ENCODE data around the gene JAZF1.

Gene JAZF1

GRCh38 chr7:27846388-27846787 is 334.2 kb downstream of the JAZF1 start:
- no peak for DNase-seq
- peaks cover 15 to 19% of the 10 kb centered on the region in 2 donors for H3K36me3 Mint-ChIP-seq
- H3K27ac Mint-ChIP-seq, result no peak overlapping the region
- H3K4me1 Mint-ChIP-seq, result peaks cover 0 to 2% of the 10 kb centered on the region in 2 donors
- H3K4me3 Mint-ChIP-seq, result no peak overlapping the region
- ATAC-seq (replicated peaks), result no peak
- no peaks in the 10 kb centered on the region for H3K9me3 Mint-ChIP-seq
- no peaks in the 10 kb centered on the region for H3K27me3 Mint-ChIP-seq

GRCh38 chr7:27843584-27844305 is 336.9 kb downstream of the JAZF1 start:
- H3K27ac Mint-ChIP-seq, result no peak overlapping the region
- DNase-seq, result no peak

GRCh38 chr7:27842851-27843250 is 337.7 kb downstream of the JAZF1 start:
- DNase-seq (no peak), ATAC-seq (replicated peaks) (no peak)
- Mint-ChIP-seq H3K4me3 (no peak overlapping the region), H3K9me3 (no peaks in the 10 kb centered on the region), H3K4me1 (peaks cover 0 to 3% of the 10 kb centered on the region in 2 donors), H3K36me3 (peaks cover 25 to 37% of the 10 kb centered on the region in 2 donors), H3K27ac (peak overlapping the region; percentile 42), H3K27me3 (no peaks in the 10 kb centered on the region)

More at GRCh38 chr7:27843584-27844305, 336.9 kb downstream of the JAZF1 start:
- H3K4me1 Mint-ChIP-seq, result peaks cover 0 to 3% of the 10 kb centered on the region in 2 donors
- ATAC-seq (replicated peaks), result no peak
- H3K27me3 Mint-ChIP-seq, result no peaks in the 10 kb centered on the region
- no peaks in the 10 kb centered on the region for H3K9me3 Mint-ChIP-seq
- no peak overlapping the region for H3K4me3 Mint-ChIP-seq
- H3K36me3 Mint-ChIP-seq, result peaks cover 21 to 31% of the 10 kb centered on the region in 2 donors

GRCh38 chr7:27842094-27842692 is 338.4 kb downstream of the JAZF1 start:
- DNase-seq, result no peak
- Mint-ChIP-seq H3K9me3 (no peaks in the 10 kb centered on the region), H3K36me3 (peaks cover 24 to 39% of the 10 kb centered on the region in 2 donors), H3K4me3 (no peak overlapping the region), H3K4me1 (peaks cover 0 to 3% of the 10 kb centered on the region in 2 donors), H3K27me3 (no peaks in the 10 kb centered on the region), H3K27ac (no peak overlapping the region)
- no peak for ATAC-seq (replicated peaks)

- no peak overlapping the region for H3K4me3 Mint-ChIP-seq
- H3K9me3 Mint-ChIP-seq, result no peaks in the 10 kb centered on the region
- peaks cover 29 to 48% of the 10 kb centered on the region in 2 donors for H3K36me3 Mint-ChIP-seq
- ATAC-seq (replicated peaks) (no peak), DNase-seq (no peak)
- no peak overlapping the region for H3K27ac Mint-ChIP-seq
- H3K4me1 Mint-ChIP-seq, result peaks cover 3 to 6% of the 10 kb centered on the region in 2 donors
- no peaks in the 10 kb centered on the region for H3K27me3 Mint-ChIP-seq
Measured at GRCh38 chr7:27840760-27841364, 339.7 kb downstream of the JAZF1 start.

- Mint-ChIP-seq H3K4me3 (no peak overlapping the region), H3K27me3 (no peaks in the 10 kb centered on the region), H3K36me3 (peaks cover 28 to 46% of the 10 kb centered on the region in 2 donors), H3K9me3 (no peaks in the 10 kb centered on the region), H3K27ac (peak overlapping the region; percentile 28), H3K4me1 (peaks cover 3 to 6% of the 10 kb centered on the region in 2 donors)
- DNase-seq (no peak), ATAC-seq (replicated peaks) (no peak)
Measured at GRCh38 chr7:27840313-27840712, 340.3 kb downstream of the JAZF1 start.

GRCh38 chr7:27839099-27839498 is 341.5 kb downstream of the JAZF1 start:
- H3K36me3 Mint-ChIP-seq, result peaks cover 34 to 56% of the 10 kb centered on the region in 2 donors
- no peaks in the 10 kb centered on the region for H3K27me3 Mint-ChIP-seq
- no peak for ATAC-seq (replicated peaks)
- H3K4me1 Mint-ChIP-seq, result peaks cover 6 to 7% of the 10 kb centered on the region in 2 donors
- H3K27ac Mint-ChIP-seq, result no peak overlapping the region
- H3K4me3 Mint-ChIP-seq, result no peak overlapping the region
- H3K9me3 Mint-ChIP-seq, result no peaks in the 10 kb centered on the region
- DNase-seq, result no peak

GRCh38 chr7:27836536-27836935 is 344.1 kb downstream of the JAZF1 start:
- H3K36me3 Mint-ChIP-seq, result peaks cover 34 to 62% of the 10 kb centered on the region in 2 donors

GRCh38 chr7:27835376-27835775 is 345.2 kb downstream of the JAZF1 start:
- H3K27me3 Mint-ChIP-seq, result no peaks in the 10 kb centered on the region
- H3K9me3 Mint-ChIP-seq, result no peaks in the 10 kb centered on the region
- ATAC-seq (replicated peaks) (no peak), DNase-seq (no peak)
- H3K27ac Mint-ChIP-seq, result peak overlapping the region; percentile 20
- H3K4me3 Mint-ChIP-seq, result no peak overlapping the region
- H3K4me1 Mint-ChIP-seq, result peaks cover 5 to 6% of the 10 kb centered on the region in 2 donors
- peaks cover 29 to 54% of the 10 kb centered on the region in 2 donors for H3K36me3 Mint-ChIP-seq

More at GRCh38 chr7:27836536-27836935, 344.1 kb downstream of the JAZF1 start:
- no peak overlapping the region for H3K4me3 Mint-ChIP-seq
- no peak overlapping the region for H3K27ac Mint-ChIP-seq
- ATAC-seq (replicated peaks) (no peak), DNase-seq (no peak)
- no peaks in the 10 kb centered on the region for H3K9me3 Mint-ChIP-seq
- peaks cover 6 to 7% of the 10 kb centered on the region in 2 donors for H3K4me1 Mint-ChIP-seq
- H3K27me3 Mint-ChIP-seq, result no peaks in the 10 kb centered on the region

GRCh38 chr7:27834179-27834921 is 346.2 kb downstream of the JAZF1 start:
- Mint-ChIP-seq H3K27me3 (no peaks in the 10 kb centered on the region), H3K4me3 (no peak overlapping the region), H3K27ac (peak overlapping the region; percentile 57), H3K9me3 (no peaks in the 10 kb centered on the region), H3K36me3 (peaks cover 29 to 46% of the 10 kb centered on the region in 2 donors), H3K4me1 (peaks cover 5 to 6% of the 10 kb centered on the region in 2 donors)
- no peak for DNase-seq
- ATAC-seq (replicated peaks), result no peak

GRCh38 chr7:27826357-27826756 is 354.2 kb downstream of the JAZF1 start:
- Mint-ChIP-seq H3K9me3 (no peaks in the 10 kb centered on the region), H3K4me1 (no peaks in the 10 kb centered on the region), H3K27ac (peak overlapping the region; percentile 22), H3K36me3 (peaks cover 14 to 16% of the 10 kb centered on the region in 2 donors), H3K4me3 (no peak overlapping the region), H3K27me3 (no peaks in the 10 kb centered on the region)
- no peak for ATAC-seq (replicated peaks)
- DNase-seq, result no peak

- H3K27me3 Mint-ChIP-seq, result no peaks in the 10 kb centered on the region
Measured at GRCh38 chr7:27825891-27826290, 354.7 kb downstream of the JAZF1 start.

GRCh38 chr7:27822245-27822644 is 358.4 kb downstream of the JAZF1 start:
- peaks cover 14 to 26% of the 10 kb centered on the region in 2 donors for H3K36me3 Mint-ChIP-seq
- peak overlapping the region; percentile 67 for H3K27ac Mint-ChIP-seq
- ATAC-seq (replicated peaks) (no peak), DNase-seq (no peak)
- H3K9me3 Mint-ChIP-seq, result no peaks in the 10 kb centered on the region
- no peak overlapping the region for H3K4me3 Mint-ChIP-seq
- no peaks in the 10 kb centered on the region for H3K4me1 Mint-ChIP-seq
- H3K27me3 Mint-ChIP-seq, result no peaks in the 10 kb centered on the region

More at GRCh38 chr7:27825891-27826290, 354.7 kb downstream of the JAZF1 start:
- H3K36me3 Mint-ChIP-seq, result peaks cover 14 to 16% of the 10 kb centered on the region in 2 donors
- ATAC-seq (replicated peaks) (no peak), DNase-seq (no peak)
- no peaks in the 10 kb centered on the region for H3K9me3 Mint-ChIP-seq
- H3K4me1 Mint-ChIP-seq, result no peaks in the 10 kb centered on the region
- no peak overlapping the region for H3K4me3 Mint-ChIP-seq
- H3K27ac Mint-ChIP-seq, result no peak overlapping the region

- Mint-ChIP-seq H3K9me3 (no peaks in the 10 kb centered on the region), H3K4me3 (no peak overlapping the region), H3K27me3 (no peaks in the 10 kb centered on the region), H3K27ac (no peak overlapping the region), H3K4me1 (no peaks in the 10 kb centered on the region), H3K36me3 (peaks cover 15 to 50% of the 10 kb centered on the region in 2 donors)
- DNase-seq (no peak), ATAC-seq (replicated peaks) (no peak)
Measured at GRCh38 chr7:27812706-27813105, 367.9 kb downstream of the JAZF1 start.

All from stimulated activated naive B cell treated with anti-CD40 and anti-IgM and Interleukin-4, amounts not matched to agents 10 μg/mL and 1 μg/mL and 100 μg/mL, for 72 hours (primary cell).